Measurements from ENCODE around the gene PTBP3.

The PTBP3 gene

GRCh38 chr9:112174222-112174964 lies 159.0 kb downstream of the PTBP3 start:
- DNase-seq (ENCODE audit: low read depth in 3 of 3, low spot score in 1 of 3) = peak in 2 of 3 donors; percentile 43 to 47

DNA sequence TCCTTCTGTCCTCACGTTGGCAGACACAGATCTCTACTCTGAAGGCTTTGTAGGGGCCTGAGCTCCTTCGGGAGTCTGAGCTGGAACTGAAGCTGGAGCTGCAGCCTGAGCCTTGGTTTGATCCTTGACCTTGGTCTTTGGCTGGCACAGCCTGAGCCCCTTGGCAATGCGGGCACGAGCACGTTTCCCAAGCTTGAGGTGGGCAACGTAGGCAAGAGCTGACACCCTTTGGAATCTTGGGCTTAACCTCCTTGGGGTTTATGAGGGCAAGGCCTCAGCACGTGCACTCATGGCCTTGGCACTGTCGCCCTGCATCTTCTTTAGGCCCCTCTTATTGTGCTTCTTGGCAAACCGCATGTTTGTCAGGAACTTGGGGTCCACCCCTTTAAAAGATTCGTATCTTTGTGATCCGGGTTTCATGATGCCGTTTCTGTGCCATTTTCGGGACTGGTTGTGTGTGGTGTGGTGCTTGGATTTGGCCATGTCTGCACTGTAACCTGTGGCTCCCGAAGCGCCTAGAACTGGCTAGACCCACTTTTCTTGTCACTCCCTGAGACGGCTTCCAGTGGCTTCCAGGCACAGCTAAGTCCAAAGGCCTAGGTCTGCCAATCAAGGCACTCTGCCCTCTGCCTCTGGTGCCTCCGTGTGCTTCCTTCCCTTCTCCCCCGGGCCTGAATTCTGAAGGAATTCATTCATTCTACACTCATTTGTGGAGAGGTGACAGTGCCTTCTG lies 159.8 kb downstream of the PTBP3 start:
- DNase-seq (ENCODE audit: low read depth in 3 of 3, low spot score in 1 of 3) = no peak

DNA sequence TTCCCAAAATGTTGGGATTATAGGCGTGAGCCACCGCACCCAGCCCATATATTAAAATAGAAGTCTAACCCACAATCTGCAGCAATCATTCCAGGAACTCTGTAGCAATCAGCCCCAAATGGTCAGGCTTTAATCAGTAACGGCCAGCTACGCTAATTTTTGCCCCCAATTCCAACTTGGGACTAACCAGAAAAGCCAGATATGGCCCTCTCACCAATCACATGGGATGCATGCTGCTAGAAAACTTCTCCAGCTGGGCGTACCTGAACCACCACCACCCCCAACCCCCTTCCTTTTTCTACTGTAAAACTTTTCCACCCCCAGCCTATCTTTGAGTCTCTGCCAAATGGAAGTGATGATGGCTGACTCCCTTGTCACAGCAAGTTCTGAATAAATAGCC lies 162.5 kb downstream of the PTBP3 start:
- DNase-seq (ENCODE audit: low read depth in 3 of 3, low spot score in 1 of 3) = no peak

- DNase-seq (ENCODE audit: low read depth in 3 of 3, low spot score in 1 of 3) = no peak
These were observed 163.2 kb downstream of the PTBP3 start for GRCh38 chr9:112170235-112170634.

DNA sequence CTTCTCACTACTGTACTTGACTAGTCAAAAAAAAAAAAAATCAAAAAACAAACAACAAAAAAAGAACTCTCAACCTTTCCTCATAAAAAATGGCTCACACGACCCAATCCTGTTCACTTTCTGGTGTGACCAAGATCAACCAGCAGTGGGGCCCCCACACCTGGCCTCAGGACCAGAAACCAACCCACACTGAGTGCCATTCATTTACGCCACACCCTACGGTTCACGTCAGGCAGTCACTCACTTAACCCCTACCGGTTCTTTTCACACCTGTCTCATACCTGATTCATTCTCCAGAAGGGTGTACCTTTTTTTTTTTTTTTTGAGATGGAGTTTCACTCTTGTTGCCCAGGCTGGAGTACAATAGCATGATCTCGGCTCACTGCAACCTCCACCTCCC lies 164.1 kb downstream of the PTBP3 start:
- no peak for DNase-seq (ENCODE audit: low read depth in 3 of 3, low spot score in 1 of 3)

- no peak for DNase-seq (ENCODE audit: low read depth in 3 of 3, low spot score in 1 of 3)
These were observed 165.2 kb downstream of the PTBP3 start for GRCh38 chr9:112168197-112168596.
